Endothelial cell of umbilical vein (primary cell): Measurements from ENCODE around the gene NEMP1. TPM values are rescaled to one million over a fixed set of nuclear protein-coding genes. Genes with fewer than 3 reads are reported as not detected.

Source experiments
- BruUV-seq: library from RNA; stranded (reverse); fragments of 400-500 nt; replicated peaks from 2 replicates; lab custom pipeline; 2021; lab: Mats Ljungman, UMichigan
- CTCF ChIA-PET: fragments of 300-600, 350-600 bp; sonication (Branson Sonifier 250); formaldehyde crosslinking; loops from one replicate; lab custom pipeline; 2021; ENCODE audit warnings: antibody characterized with exemption, inconsistent platforms; lab: Charles Lee
- POLR2A ChIA-PET: fragments of 300-600, 350-600 bp; sonication (Branson Sonifier 250); formaldehyde crosslinking; loops from one replicate; lab custom pipeline; 2021; ENCODE audit warnings: antibody characterized with exemption, inconsistent platforms; lab: Charles Lee
- DNase-seq: peaks from one replicate; pipeline ENCODE4 v3.0.0-alpha.2; 2011; ENCODE audit warnings: low read depth, low spot score
- FAIRE-seq: peaks from 2 replicates; lab custom pipeline; 2011; peaks lifted over from hg19 to GRCh38; lab: Jason Lieb, UNC
- H2AFZ ChIP-seq: 2 replicates; pipeline ENCODE4 v1.6.0; 2012; ENCODE audit warnings: low read depth, low read length, control low read depth, inconsistent platforms
- H3K27ac ChIP-seq: 2 replicates; pipeline ENCODE4 v1.5.1; 2011; ENCODE audit warnings: low read depth, mild to moderate bottlenecking, control low read depth, low read length, moderate library complexity; ENCODE audit not compliant: insufficient read depth
- H3K27me3 ChIP-seq, 2 experiments: 2 replicates each; pipeline versions ENCODE4 v1.6.0 to v1.6.1; 2011; ENCODE audit warnings: low read length in 2 of 2, mixed read lengths in 1 of 2; ENCODE audit not compliant: control insufficient read depth in 2 of 2, insufficient read depth in 2 of 2
- H3K36me3 ChIP-seq, 2 experiments: 2 replicates in 1 of 2; 3 replicates in 1 of 2; pipeline ENCODE4 v1.5.1; 2011; ENCODE audit warnings: low read length in 2 of 2, mild to moderate bottlenecking in 1 of 2, moderate library complexity in 1 of 2; ENCODE audit not compliant: control insufficient read depth in 2 of 2, insufficient read depth in 2 of 2; ENCODE audit errors: extremely low read depth in 1 of 2
- H3K4me1 ChIP-seq: 3 replicates; pipeline ENCODE4 v1.5.1; 2011; ENCODE audit warnings: mild to moderate bottlenecking, low read length; ENCODE audit not compliant: control insufficient read depth, insufficient read depth; ENCODE audit errors: extremely low read depth
- H3K4me2 ChIP-seq: 2 replicates; pipeline ENCODE4 v1.6.1; 2011; ENCODE audit warnings: low read length, control low read depth, mixed read lengths; ENCODE audit not compliant: insufficient read depth
- H3K4me3 ChIP-seq, 3 experiments: fragments of 200-600 bp in 1 of 3; sonication (generic), shearing (Covaris generic) in 1 of 3; replicated peaks in 1 of 3; 2 replicates each; pipeline ENCODE4 v1.5.1; 2011 to 2016; ENCODE audit warnings: control low read depth in 3 of 3, low read length in 3 of 3, mild to moderate bottlenecking in 2 of 3, inconsistent platforms in 1 of 3, low read depth in 1 of 3, moderate library complexity in 1 of 3; ENCODE audit not compliant: insufficient read depth in 1 of 3
- H3K79me2 ChIP-seq: 2 replicates; pipeline ENCODE4 v1.6.0; 2012; ENCODE audit warnings: low read length, inconsistent platforms; ENCODE audit not compliant: control insufficient read depth, insufficient read depth
- H3K9ac ChIP-seq: replicated peaks from 2 replicates; pipeline ENCODE3; 2011; ENCODE audit warnings: low read length, control low read depth; ENCODE audit not compliant: insufficient read depth; ENCODE audit errors: extremely low read depth
- H3K9me1 ChIP-seq: replicated peaks from 3 replicates; pipeline ENCODE4 v1.6.0; 2011; ENCODE audit warnings: mild to moderate bottlenecking, low read length; ENCODE audit not compliant: control insufficient read depth, insufficient read depth; ENCODE audit errors: extremely low read depth
- H3K9me3 ChIP-seq: replicated peaks from 2 replicates; pipeline ENCODE4 v1.5.1; 2012; ENCODE audit warnings: low read length, inconsistent platforms; ENCODE audit not compliant: control insufficient read depth, insufficient read depth
- H4K20me1 ChIP-seq: replicated peaks from 2 replicates; pipeline ENCODE3; 2011; ENCODE audit warnings: mild to moderate bottlenecking, low read length; ENCODE audit not compliant: control insufficient read depth, insufficient read depth; ENCODE audit errors: extremely low read depth
- CTCF ChIP-seq, 2 donors: IDR thresholded peaks; 1 replicate in 1 of 2; 2 replicates in 1 of 2; pipeline ENCODE4 v1.5.1; 2011; ENCODE audit warnings: low read length in 2 of 2, mild to moderate bottlenecking in 2 of 2, moderate library complexity in 2 of 2, control low read depth in 1 of 2, inconsistent platforms in 1 of 2, low read depth in 1 of 2; ENCODE audit not compliant: insufficient read depth in 1 of 2; ENCODE audit errors: extremely low read depth in 1 of 2
- EZH2 ChIP-seq: IDR thresholded peaks from 2 replicates; pipeline ENCODE4 v1.6.1; 2012; ENCODE audit warnings: borderline replicate concordance, low read depth, mild to moderate bottlenecking, moderate library complexity, low read length, inconsistent platforms; ENCODE audit not compliant: severe bottlenecking
- FOS ChIP-seq: IDR thresholded peaks from 2 replicates; pipeline ENCODE4 v1.6.1; 2011; ENCODE audit warnings: mild to moderate bottlenecking, low read length, moderate library complexity, borderline replicate concordance; ENCODE audit not compliant: insufficient read depth
- GATA2 ChIP-seq: IDR thresholded peaks from 2 replicates; pipeline ENCODE4 v1.7.0; 2011; ENCODE audit warnings: low read depth, mild to moderate bottlenecking, moderate library complexity, mixed read lengths, low read length; ENCODE audit not compliant: insufficient read length, insufficient read depth
- JUN ChIP-seq: IDR thresholded peaks from 2 replicates; pipeline ENCODE4 v1.6.1; 2011; ENCODE audit warnings: borderline replicate concordance, low read depth; ENCODE audit not compliant: insufficient read length, insufficient read depth
- MYC ChIP-seq: IDR thresholded peaks from one replicate; pipeline ENCODE4 v1.6.1; 2011; ENCODE audit warnings: mild to moderate bottlenecking, low read depth, low read length
- POLR2A ChIP-seq: IDR thresholded peaks from 2 replicates; pipeline ENCODE4 v1.6.1; 2012; ENCODE audit warnings: low read depth, mild to moderate bottlenecking, control low read depth, low read length
- POLR2AphosphoS5 ChIP-seq: IDR thresholded peaks from 2 replicates; pipeline ENCODE4 v1.6.1; 2012; ENCODE audit warnings: low read depth, mild to moderate bottlenecking, control low read depth, low read length, moderate library complexity; ENCODE audit not compliant: insufficient read depth
- dilution Hi-C: fragments of 300-500 bp; cut with MboI; formaldehyde crosslinking; loops from one replicate; pipeline ENCODE4 v1.15.0; 2019; ENCODE audit warnings: low sequenced_read_pairs; ENCODE audit not compliant: extremely low pct_ligation_motif_present
- intact Hi-C: fragments of 100-400 bp; cut with micrococcal nuclease; formaldehyde crosslinking; loops from one replicate; pipeline ENCODE4 v1.10.0; 2022
- polyA plus RNA-seq, 4 experiments: library from polyadenylated mRNA; depleted of rRNA in 3 of 4; stranded (reverse) in 3 of 4; unstranded in 1 of 4; fragments of >200 nt; gene quantifications; 2 replicates each; pipeline versions ENCODE4 v1.2.1 to v1.2.3, GENCODE V29; 2011 to 2012; ENCODE audit warnings: missing spikeins in 1 of 4
- total RNA-seq: library from RNA; stranded (reverse); gene quantifications from 2 replicates; pipeline ENCODE4 v1.2.3, GENCODE V29; 2021
- TF ChIP-seq, protein P1 (sequence below): IDR thresholded peaks from 2 replicates; pipeline ENCODE4 v1.6.1; 2011; ENCODE audit not compliant: insufficient read depth, insufficient read length

The NEMP1 gene
- total and polyA plus RNA-seq, 2 donors (not counting 3 experiments of a cell fraction or from before 2014, with no cell fraction given) = 10.8 to 21.5 TPM

DNA sequence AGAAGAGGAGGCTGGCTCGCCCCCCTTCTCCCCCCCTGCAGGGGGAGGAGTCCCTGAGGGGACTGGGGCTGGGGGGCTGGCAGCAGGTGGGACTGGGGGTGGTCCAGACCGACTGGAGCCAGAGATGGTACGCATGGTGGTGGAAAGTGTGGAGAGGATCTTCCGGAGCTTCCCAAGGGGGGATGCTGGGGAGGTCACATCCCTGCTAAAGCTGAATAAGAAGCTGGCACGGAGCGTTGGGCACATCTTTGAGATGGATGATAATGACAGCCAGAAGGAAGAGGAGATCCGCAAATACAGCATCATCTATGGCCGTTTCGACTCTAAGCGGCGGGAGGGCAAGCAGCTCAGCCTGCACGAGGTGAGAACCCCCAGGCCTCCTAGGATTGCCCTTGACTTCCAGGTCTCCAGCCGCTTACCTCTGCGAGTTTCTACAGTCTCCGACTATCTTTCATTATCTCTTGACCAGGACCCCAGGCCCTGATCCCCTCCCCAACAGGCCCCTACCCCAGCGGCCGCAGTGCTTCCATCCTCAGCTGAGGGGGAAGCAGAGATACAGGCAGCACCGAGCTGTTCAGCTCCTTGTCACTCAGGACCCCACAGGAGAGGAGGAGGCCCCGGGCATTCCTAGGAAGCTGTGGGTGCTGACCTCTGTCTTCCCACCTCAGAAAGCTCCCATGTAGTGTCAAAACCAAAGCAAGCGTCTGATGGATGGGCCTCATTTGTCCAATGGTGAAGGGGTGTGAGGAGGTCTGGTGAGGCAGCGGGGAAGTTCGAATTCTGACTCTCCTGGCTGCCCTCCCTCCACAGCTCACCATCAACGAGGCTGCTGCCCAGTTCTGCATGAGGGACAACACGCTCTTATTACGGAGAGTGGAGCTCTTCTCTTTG lies 13.3 kb upstream of the NEMP1 start:
- FAIRE-seq = no peak
- H3K4me3 ChIP-seq = no peak overlapping the region
- no TSS peak for BruUV-seq
- no peak overlapping the region for H2AFZ ChIP-seq
- no peak overlapping the region for H3K4me2 ChIP-seq
- DNase-seq = no peak
- POLR2A ChIA-PET = interaction anchor here (0.6 kb wide), 1 partner anchor 36 kb away, joined by 5 read pairs; the partner anchor contains the start of gene LRP1
- no peak overlapping the region for H3K9ac ChIP-seq
- H3K9me1 ChIP-seq = no peaks in the 10 kb centered on the region
- peaks cover 15% of the 10 kb centered on the region for H3K4me1 ChIP-seq
- H3K27ac ChIP-seq = no peak overlapping the region
- dilution Hi-C loops = no loop called here
- no peaks in the 10 kb centered on the region for H4K20me1 ChIP-seq
- H3K9me3 ChIP-seq = no peaks in the 10 kb centered on the region
- CTCF ChIA-PET = interaction anchor here (0.7 to 14.4 kb wide), 10 partner anchors 12 to 82 kb away, joined by 3 to 158 read pairs (median 4); partner anchors contain the start of genes NEMP1 and STAT6
- TF ChIP-seq POLR2A = no peak
- TF ChIP-seq GATA2 = no peak
- TF ChIP-seq MYC = no peak
- no peak for TF ChIP-seq EZH2
- no peak for TF ChIP-seq JUN
- no peak for TF ChIP-seq POLR2AphosphoS5
- TF ChIP-seq, protein P1, sequence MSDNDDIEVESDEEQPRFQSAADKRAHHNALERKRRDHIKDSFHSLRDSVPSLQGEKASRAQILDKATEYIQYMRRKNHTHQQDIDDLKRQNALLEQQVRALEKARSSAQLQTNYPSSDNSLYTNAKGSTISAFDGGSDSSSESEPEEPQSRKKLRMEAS = no peak
- TF ChIP-seq CTCF (IDR thresholded peaks at IDR 0.05; ENCODE audit: extremely low read depth in 1 of 2, insufficient read depth in 1 of 2, low read depth in 1 of 2, low read length in 2 of 2) = no peak
- TF ChIP-seq FOS = no peak
- peaks cover 16% of the 10 kb centered on the region for H3K79me2 ChIP-seq
- no peaks in the 10 kb centered on the region for H3K27me3 ChIP-seq
- H3K36me3 ChIP-seq = peaks cover 4 to 39% of the 10 kb centered on the region in 2 experiments
- intact Hi-C loops = no loop called here
